ENCODE measurements around the gene REV1.

DNA sequence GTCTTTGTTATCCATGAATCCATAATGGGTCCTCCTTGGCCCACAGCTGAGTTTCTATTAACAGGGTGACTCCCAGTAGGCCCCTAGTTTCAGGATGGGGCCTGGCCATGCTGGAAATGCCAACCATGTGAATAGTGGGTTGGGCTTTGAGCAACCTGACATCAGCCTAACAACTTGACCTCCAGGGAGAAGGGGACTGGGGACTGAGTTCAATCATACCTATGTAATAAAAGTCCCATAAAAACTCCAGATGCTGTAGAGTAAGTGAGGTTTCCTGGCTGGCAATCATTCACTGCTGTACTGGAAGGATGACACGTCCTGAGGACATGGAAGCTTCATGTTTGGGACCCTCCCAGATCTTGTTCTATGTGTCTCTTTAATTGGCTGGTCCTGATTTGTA, 7.9 kb downstream of the REV1 start:
- TF ChIP-seq, protein P1, sequence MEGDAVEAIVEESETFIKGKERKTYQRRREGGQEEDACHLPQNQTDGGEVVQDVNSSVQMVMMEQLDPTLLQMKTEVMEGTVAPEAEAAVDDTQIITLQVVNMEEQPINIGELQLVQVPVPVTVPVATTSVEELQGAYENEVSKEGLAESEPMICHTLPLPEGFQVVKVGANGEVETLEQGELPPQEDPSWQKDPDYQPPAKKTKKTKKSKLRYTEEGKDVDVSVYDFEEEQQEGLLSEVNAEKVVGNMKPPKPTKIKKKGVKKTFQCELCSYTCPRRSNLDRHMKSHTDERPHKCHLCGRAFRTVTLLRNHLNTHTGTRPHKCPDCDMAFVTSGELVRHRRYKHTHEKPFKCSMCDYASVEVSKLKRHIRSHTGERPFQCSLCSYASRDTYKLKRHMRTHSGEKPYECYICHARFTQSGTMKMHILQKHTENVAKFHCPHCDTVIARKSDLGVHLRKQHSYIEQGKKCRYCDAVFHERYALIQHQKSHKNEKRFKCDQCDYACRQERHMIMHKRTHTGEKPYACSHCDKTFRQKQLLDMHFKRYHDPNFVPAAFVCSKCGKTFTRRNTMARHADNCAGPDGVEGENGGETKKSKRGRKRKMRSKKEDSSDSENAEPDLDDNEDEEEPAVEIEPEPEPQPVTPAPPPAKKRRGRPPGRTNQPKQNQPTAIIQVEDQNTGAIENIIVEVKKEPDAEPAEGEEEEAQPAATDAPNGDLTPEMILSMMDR (IDR thresholded peaks at IDR 0.05): no peak
- TF ChIP-seq GABPB1 (CRISPR knock-in tag; IDR thresholded peaks at IDR 0.05): no peak
- TF ChIP-seq, protein P2, sequence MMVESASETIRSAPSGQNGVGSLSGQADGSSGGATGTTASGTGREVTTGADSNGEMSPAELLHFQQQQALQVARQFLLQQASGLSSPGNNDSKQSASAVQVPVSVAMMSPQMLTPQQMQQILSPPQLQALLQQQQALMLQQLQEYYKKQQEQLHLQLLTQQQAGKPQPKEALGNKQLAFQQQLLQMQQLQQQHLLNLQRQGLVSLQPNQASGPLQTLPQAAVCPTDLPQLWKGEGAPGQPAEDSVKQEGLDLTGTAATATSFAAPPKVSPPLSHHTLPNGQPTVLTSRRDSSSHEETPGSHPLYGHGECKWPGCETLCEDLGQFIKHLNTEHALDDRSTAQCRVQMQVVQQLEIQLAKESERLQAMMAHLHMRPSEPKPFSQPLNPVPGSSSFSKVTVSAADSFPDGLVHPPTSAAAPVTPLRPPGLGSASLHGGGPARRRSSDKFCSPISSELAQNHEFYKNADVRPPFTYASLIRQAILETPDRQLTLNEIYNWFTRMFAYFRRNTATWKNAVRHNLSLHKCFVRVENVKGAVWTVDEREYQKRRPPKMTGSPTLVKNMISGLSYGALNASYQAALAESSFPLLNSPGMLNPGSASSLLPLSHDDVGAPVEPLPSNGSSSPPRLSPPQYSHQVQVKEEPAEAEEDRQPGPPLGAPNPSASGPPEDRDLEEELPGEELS (CRISPR knock-in tag; IDR thresholded peaks at IDR 0.05): no peak
- TF ChIP-seq ZBTB21 (CRISPR knock-in tag; IDR thresholded peaks at IDR 0.05; ENCODE audit: borderline replicate concordance): no peak

Measured in WTC11 (cell line).